Mesothelial cell of epicardium (in vitro differentiated cells): ENCODE measurements around the gene MINDY4. TPM values are rescaled to one million over a fixed set of nuclear protein-coding genes. Genes with fewer than 3 reads are reported as not detected.

Source experiments
- DNase-seq, 2 experiments: peaks; one replicate each; pipeline ENCODE4 v3.0.0; 2021; ENCODE audit warnings: low spot score in 2 of 2; ENCODE audit not compliant: unreplicated experiment in 2 of 2
- H3K27ac Mint-ChIP-seq: 2 replicates; pipeline ENCODE4 v1.8.0; 2021; ENCODE audit warnings: mixed read lengths
- H3K27me3 Mint-ChIP-seq: 2 replicates; pipeline ENCODE4 v1.8.0; 2021; ENCODE audit warnings: low read depth, mixed read lengths
- H3K36me3 Mint-ChIP-seq: 2 replicates; pipeline ENCODE4 v1.8.0; 2021; ENCODE audit warnings: mixed read lengths
- H3K4me1 Mint-ChIP-seq: 2 replicates; pipeline ENCODE4 v1.8.0; 2021; ENCODE audit warnings: mixed read lengths
- H3K4me3 Mint-ChIP-seq: 2 replicates; pipeline ENCODE4 v1.8.0; 2021; ENCODE audit warnings: mild to moderate bottlenecking, moderate library complexity, mixed read lengths
- H3K9me3 Mint-ChIP-seq: 2 replicates; pipeline ENCODE4 v1.8.0; 2021; ENCODE audit warnings: mixed read lengths
- total RNA-seq: library from RNA; stranded (reverse); gene quantifications from 3 replicates; pipeline ENCODE4 v1.2.1, GENCODE V29; 2021
- TF ChIP-seq, protein P1 (sequence below): fragments of 200-600 bp; sonication (generic); IDR thresholded peaks from one replicate; pipeline ENCODE4 v1.5.0; 2021; ENCODE audit warnings: antibody characterized with exemption; ENCODE audit not compliant: unreplicated experiment

The MINDY4 gene
- total RNA-seq, 1 donor from 2014 or later: 10.8 TPM

DNA sequence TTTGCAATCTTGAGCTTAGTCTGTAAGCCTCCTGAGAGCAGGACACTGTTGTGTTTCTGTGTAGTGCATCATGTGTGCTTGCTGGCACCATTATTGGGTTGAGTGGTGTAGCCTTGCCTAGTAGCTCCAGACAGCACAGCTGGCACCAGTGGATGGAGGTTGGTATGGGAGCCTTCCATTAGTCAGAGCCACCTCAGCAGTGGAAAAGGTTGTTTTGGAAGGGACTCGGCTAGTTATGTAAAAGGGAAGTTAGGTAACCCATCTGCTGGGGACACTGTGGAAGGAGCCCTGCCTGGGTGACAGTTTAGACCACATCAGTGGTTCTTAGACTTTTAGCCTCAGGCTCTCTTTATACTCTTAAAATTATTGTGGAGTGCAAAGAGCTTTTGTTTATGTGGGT is 16.3 kb downstream of the MINDY4 start:
- Mint-ChIP-seq H3K36me3 (peaks cover 31% of the 10 kb centered on the region), H3K27ac (no peak overlapping the region), H3K4me3 (no peak overlapping the region), H3K4me1 (no peaks in the 10 kb centered on the region), H3K27me3 (no peaks in the 10 kb centered on the region), H3K9me3 (no peaks in the 10 kb centered on the region)
- TF ChIP-seq, protein P1, sequence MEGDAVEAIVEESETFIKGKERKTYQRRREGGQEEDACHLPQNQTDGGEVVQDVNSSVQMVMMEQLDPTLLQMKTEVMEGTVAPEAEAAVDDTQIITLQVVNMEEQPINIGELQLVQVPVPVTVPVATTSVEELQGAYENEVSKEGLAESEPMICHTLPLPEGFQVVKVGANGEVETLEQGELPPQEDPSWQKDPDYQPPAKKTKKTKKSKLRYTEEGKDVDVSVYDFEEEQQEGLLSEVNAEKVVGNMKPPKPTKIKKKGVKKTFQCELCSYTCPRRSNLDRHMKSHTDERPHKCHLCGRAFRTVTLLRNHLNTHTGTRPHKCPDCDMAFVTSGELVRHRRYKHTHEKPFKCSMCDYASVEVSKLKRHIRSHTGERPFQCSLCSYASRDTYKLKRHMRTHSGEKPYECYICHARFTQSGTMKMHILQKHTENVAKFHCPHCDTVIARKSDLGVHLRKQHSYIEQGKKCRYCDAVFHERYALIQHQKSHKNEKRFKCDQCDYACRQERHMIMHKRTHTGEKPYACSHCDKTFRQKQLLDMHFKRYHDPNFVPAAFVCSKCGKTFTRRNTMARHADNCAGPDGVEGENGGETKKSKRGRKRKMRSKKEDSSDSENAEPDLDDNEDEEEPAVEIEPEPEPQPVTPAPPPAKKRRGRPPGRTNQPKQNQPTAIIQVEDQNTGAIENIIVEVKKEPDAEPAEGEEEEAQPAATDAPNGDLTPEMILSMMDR: no peak
- DNase-seq: no peak

- Mint-ChIP-seq H3K27ac (no peak overlapping the region), H3K9me3 (no peaks in the 10 kb centered on the region), H3K36me3 (peaks cover 20% of the 10 kb centered on the region), H3K4me3 (no peak overlapping the region), H3K27me3 (no peaks in the 10 kb centered on the region), H3K4me1 (no peaks in the 10 kb centered on the region)
- TF ChIP-seq, protein P1: no peak
- DNase-seq: no peak
Observed at GRCh38 chr7:30788640-30789333, 17.6 kb downstream of the MINDY4 start.

GRCh38 chr7:30789334-30789711 is 18.1 kb downstream of the MINDY4 start:
- Mint-ChIP-seq H3K27ac (no peak overlapping the region), H3K9me3 (no peaks in the 10 kb centered on the region), H3K27me3 (no peaks in the 10 kb centered on the region), H3K4me3 (no peak overlapping the region), H3K4me1 (no peaks in the 10 kb centered on the region), H3K36me3 (peaks cover 18% of the 10 kb centered on the region)
- no peak for DNase-seq
- TF ChIP-seq, protein P1: no peak

- no peak for DNase-seq
- H3K27ac Mint-ChIP-seq: no peak overlapping the region
- no peak overlapping the region for H3K4me3 Mint-ChIP-seq
- H3K27me3 Mint-ChIP-seq: no peaks in the 10 kb centered on the region
- H3K36me3 Mint-ChIP-seq: peaks cover 11% of the 10 kb centered on the region
- TF ChIP-seq, protein P1: no peak
- no peaks in the 10 kb centered on the region for H3K9me3 Mint-ChIP-seq
- no peaks in the 10 kb centered on the region for H3K4me1 Mint-ChIP-seq
Observed at GRCh38 chr7:30790356-30790755, 19.1 kb downstream of the MINDY4 start.

DNA sequence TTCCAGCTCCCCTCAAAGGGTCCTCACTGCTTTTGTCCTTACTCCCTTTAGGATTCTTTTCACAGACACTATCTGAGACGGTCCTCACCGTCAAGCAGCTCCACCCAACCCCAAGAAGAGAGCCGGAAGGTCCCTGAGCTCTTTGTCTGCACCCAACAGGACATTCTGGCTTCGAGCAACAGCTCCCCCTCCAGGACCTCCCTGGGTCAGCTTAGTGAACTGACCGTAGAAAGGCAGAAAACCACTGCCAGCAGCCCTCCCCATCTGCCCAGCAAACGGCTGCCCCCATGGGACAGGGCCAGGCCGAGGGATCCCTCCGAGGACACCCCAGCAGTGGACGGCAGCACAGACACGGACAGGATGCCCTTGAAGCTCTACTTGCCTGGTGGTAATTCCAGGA is 19.9 kb downstream of the MINDY4 start:
- Mint-ChIP-seq H3K4me1 (peaks cover 1% of the 10 kb centered on the region), H3K4me3 (no peak overlapping the region), H3K27me3 (no peaks in the 10 kb centered on the region), H3K9me3 (no peaks in the 10 kb centered on the region), H3K36me3 (peaks cover 4% of the 10 kb centered on the region), H3K27ac (no peak overlapping the region)
- TF ChIP-seq, protein P1: no peak
- no peak for DNase-seq
